KOPT-K1 (cell line): ENCODE results near the gene TTLL10.

Experiments used
- H3K27ac ChIP-seq: fragments of 200-600 bp; sonication (generic); 2 replicates; pipeline ENCODE4 v1.5.1; 2016; ENCODE audit warnings: antibody characterized with exemption, mild to moderate bottlenecking, low read depth, low read length; ENCODE audit not compliant: poor library complexity, severe bottlenecking
- H3K36me3 ChIP-seq: fragments of 200-600 bp; sonication (generic); 2 replicates; pipeline ENCODE4 v1.5.1; 2017; ENCODE audit warnings: antibody characterized with exemption, mild to moderate bottlenecking, low read length, moderate library complexity; ENCODE audit not compliant: insufficient read depth
- H3K9me3 ChIP-seq: fragments of 200-600 bp; sonication (generic); 2 replicates; pipeline ENCODE4 v1.5.1; 2017; ENCODE audit warnings: antibody characterized with exemption, low read length, mild to moderate bottlenecking; ENCODE audit not compliant: insufficient read depth, poor library complexity, severe bottlenecking

Gene TTLL10

DNA sequence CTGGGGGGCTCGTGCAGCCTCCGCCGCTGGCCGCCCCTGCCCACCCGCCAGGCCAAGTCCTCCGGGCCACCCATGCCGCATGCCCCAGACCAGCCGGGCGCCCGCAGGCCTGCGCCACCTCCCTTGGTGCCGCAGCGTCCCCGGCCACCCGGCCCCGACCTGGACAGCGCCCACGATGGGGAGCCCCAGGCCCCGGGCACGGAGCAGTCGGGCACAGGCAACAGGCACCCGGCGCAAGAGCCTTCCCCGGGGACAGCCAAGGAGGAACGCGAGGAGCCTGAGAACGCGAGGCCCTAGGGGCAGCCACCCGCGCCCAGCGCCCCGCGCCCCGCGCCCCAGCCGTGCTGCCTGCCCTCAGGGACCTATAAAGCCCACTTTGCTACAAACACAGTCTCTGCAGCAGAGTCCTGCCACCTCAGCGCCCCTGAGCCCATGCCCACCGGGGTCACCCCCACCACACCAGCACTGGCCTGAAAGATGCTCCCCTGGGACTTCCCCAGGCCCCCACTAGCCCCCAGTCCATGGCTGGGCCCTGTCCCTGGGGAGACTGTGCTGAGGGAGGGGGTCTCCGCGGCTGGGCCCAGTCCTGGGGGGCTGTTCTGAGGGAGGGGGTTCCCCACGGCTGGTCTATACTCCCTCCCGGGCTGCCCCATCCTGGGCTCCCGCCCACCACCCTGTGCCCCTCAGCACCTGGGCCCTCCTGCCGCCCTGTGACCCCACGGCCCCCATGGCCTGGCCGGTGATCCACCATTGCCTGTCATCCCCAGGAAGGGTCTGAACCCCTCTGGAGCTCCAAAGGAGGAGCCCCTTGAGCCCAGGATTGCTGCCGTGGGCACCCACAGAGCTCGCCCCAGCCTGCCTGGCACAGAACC is 24.1 kb downstream of the TTLL10 start:
- Histone ChIP-seq H3K36me3 (no peaks in the 10 kb centered on the region), H3K9me3 (peaks cover 12% of the 10 kb centered on the region), H3K27ac (no peak overlapping the region)

- Histone ChIP-seq H3K36me3 (no peaks in the 10 kb centered on the region), H3K27ac (no peak overlapping the region), H3K9me3 (peaks cover 12% of the 10 kb centered on the region)
Observed at GRCh38 chr1:1198423-1199140, 24.9 kb downstream of the TTLL10 start.

GRCh38 chr1:1199141-1199960 is 25.7 kb downstream of the TTLL10 start:
- Histone ChIP-seq H3K27ac (no peak overlapping the region), H3K36me3 (no peaks in the 10 kb centered on the region), H3K9me3 (peaks cover 9% of the 10 kb centered on the region)

DNA sequence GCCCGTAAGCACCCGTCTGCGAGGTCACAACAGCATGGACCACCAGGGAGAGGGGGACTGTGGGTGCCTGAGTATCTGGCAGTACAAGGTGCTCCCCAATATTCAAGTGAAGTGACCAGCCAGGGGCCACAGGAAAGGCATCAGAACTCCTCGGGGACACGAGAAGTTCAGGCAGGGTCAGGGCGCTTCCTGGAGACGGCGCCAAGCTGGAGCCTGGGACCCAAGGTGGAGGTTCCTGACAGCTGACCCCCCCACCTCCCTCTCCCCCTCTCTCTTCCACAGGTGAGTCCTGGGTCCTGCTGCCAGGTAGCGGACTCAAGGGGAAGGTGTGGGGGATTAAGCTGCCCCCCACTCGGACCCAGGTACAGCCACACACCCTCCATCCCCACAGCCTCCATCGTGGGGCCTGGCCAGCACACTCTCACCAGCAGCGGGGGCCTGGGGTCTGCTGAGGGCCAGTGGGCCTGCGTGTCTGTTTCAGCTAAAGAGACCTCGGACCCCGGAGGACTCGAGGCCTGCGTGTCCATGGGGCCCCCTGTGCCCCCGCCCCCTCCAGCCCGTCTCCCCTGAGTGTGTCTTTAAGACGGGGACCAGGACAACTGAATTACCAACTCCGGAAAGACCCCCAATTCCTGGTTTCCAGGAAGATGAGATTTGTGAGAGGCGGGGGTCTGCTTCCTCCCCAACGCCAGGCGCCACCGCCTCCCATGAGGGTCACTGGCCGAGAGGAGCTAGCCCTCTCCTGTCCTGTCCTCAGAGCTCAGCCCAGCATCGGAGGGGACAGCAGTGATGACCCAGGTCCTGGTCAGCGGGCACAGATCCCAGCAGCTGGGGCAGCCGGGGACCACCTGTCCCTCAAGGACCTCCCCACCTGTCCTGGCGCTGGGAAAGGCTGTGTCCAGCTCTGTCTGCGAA is 26.5 kb downstream of the TTLL10 start:
- H3K36me3 ChIP-seq: no peaks in the 10 kb centered on the region
- H3K27ac ChIP-seq: no peak overlapping the region
- peaks cover under 1% of the 10 kb centered on the region for H3K9me3 ChIP-seq

DNA sequence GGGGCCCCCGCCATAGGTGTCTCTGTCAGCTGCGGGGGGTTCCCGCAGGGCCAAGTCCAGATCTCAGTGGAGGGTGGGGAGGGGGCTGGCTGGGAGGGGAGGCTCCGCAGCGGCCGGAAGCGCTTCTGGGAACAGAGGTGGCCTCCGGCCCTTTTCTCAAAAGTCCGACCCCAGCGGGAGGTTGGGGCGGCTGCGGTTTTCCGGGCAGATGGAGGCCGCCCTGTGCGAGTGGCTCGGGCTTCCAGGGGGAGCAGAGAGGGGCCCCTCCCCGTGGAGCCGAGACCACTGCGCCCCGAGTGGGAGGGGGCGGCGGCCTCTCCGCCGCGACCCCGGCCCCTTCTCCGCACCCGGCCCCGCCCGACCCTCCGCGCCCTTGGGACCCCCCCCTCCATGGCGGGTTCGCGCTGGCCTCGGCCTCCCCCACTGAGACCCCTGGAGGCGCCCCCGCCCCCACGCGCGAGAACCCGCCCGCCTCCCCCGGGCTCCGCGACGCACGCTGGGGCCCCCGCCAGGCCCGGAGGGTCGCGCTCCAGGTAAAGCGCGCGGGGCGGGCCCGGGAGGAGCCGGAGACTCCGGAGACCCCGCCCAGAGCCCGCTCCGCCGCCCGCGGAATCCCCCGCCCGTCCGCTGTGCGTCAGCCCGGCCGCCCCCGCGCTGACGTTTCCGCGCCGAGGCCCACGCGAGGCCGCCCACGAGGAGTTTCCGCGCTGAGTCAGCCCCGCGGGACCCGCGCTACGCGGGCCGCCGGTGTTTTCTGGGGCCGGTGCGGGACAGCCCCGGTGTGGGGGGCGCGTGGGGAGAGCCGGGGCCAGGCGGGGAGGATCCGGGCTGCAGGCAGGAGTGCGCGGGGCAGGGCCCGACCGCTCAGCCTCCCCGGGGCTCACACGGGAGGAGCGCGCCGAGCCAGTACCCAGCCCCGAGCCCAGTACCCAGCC is 27.5 kb downstream of the TTLL10 start:
- Histone ChIP-seq H3K9me3 (no peaks in the 10 kb centered on the region), H3K27ac (no peak overlapping the region)

GRCh38 chr1:1202831-1203560 is 29.3 kb downstream of the TTLL10 start:
- Histone ChIP-seq H3K27ac (no peak overlapping the region), H3K36me3 (no peaks in the 10 kb centered on the region), H3K9me3 (no peaks in the 10 kb centered on the region)

More for the DNA sequence above, 27.5 kb downstream of the TTLL10 start:
- no peaks in the 10 kb centered on the region for H3K36me3 ChIP-seq

GRCh38 chr1:1203561-1204424 is 30.1 kb downstream of the TTLL10 start:
- no peaks in the 10 kb centered on the region for H3K36me3 ChIP-seq
- H3K9me3 ChIP-seq: no peaks in the 10 kb centered on the region
- H3K27ac ChIP-seq: no peak overlapping the region

- H3K9me3 ChIP-seq: no peaks in the 10 kb centered on the region
- H3K27ac ChIP-seq: no peak overlapping the region
- no peaks in the 10 kb centered on the region for H3K36me3 ChIP-seq
Observed at GRCh38 chr1:1204425-1204920, 30.8 kb downstream of the TTLL10 start.

GRCh38 chr1:1204998-1205768 is 31.5 kb downstream of the TTLL10 start:
- Histone ChIP-seq H3K27ac (no peak overlapping the region), H3K36me3 (no peaks in the 10 kb centered on the region), H3K9me3 (no peaks in the 10 kb centered on the region)

- Histone ChIP-seq H3K27ac (no peak overlapping the region), H3K36me3 (no peaks in the 10 kb centered on the region), H3K9me3 (no peaks in the 10 kb centered on the region)
Observed at GRCh38 chr1:1205769-1206375, 32.2 kb downstream of the TTLL10 start.

- Histone ChIP-seq H3K9me3 (no peaks in the 10 kb centered on the region), H3K36me3 (no peaks in the 10 kb centered on the region), H3K27ac (no peak within 1 kb of the TSS)
Observed at GRCh38 chr1:1206376-1206965, 32.8 kb downstream of the TTLL10 start, which contains the start of gene TNFRSF18. TNFRSF18 (minus strand) TSS chr1:1206592; CDS start chr1:1206571, 21 bp downstream.
